ENCODE results near the gene BCL2L12.

Gene BCL2L12

DNA sequence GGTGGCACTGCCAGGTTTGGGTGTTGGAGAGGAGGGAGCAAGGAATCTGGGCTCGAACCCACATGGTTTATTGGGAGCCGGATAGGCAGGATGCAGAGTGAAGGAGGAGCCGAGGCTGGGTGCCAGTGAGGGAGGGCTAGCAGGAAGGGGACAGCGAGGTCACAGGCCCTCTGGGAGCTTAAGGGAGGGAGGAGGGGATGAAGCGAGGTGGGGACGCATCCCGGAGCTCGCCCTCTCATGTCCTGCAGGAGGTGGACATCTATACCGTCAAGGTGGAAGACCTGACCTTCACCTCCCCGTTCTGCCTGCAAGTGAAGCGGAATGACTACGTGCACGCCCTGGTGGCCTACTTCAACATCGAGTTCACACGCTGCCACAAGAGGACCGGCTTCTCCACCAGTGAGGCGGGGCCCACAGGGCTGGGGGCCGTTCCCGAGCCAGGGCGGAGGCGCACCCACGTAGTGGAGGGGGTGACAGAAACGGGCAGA lies 20.2 kb downstream of the BCL2L12 start:
- no peak for DNase-seq

DNA sequence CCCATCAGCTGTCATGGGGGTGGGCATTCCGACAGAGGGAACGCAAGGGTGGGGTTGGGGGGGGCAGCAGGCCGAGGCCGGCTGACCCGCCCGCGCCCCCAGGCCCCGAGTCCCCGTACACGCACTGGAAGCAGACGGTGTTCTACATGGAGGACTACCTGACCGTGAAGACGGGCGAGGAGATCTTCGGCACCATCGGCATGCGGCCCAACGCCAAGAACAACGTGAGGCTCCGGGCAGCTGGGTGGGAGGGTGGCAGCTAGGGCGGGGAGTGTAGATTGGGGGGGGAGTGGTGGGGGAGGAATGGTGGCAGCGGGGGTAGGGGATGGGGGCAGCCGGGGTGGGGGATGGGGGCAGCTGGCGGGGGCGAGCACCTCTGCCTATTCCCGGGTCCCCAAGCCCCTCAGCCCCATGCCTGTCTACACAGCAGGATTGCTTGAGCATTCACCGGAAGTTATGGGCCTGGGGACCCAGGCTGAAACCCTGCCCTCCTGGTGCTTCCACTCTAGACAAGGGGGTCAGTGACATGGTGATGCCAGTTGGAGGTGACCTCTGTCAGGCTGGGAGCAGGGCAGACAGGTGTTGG lies 20.9 kb downstream of the BCL2L12 start:
- no peak for DNase-seq

DNA sequence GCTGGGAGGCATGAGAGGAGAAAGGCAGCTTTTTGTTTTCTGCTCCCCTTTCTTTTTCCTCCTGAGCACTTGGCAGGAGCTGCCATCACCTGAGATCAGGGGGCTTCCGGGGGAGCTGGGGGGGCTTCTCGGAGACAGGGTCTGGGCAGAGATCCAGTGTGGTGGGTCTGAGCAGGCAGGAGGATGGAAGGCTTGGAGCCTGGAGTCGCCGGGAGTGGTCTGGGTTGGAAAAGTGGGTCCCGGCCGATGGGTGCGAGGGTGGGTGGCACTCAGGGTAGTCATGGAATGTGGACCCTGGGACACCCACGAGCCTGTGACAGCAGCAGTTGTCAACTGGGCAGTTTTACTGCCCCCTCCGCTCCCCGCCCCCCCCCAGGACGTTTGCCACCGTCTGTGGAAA lies 21.4 kb downstream of the BCL2L12 start:
- no peak for DNase-seq

DNA sequence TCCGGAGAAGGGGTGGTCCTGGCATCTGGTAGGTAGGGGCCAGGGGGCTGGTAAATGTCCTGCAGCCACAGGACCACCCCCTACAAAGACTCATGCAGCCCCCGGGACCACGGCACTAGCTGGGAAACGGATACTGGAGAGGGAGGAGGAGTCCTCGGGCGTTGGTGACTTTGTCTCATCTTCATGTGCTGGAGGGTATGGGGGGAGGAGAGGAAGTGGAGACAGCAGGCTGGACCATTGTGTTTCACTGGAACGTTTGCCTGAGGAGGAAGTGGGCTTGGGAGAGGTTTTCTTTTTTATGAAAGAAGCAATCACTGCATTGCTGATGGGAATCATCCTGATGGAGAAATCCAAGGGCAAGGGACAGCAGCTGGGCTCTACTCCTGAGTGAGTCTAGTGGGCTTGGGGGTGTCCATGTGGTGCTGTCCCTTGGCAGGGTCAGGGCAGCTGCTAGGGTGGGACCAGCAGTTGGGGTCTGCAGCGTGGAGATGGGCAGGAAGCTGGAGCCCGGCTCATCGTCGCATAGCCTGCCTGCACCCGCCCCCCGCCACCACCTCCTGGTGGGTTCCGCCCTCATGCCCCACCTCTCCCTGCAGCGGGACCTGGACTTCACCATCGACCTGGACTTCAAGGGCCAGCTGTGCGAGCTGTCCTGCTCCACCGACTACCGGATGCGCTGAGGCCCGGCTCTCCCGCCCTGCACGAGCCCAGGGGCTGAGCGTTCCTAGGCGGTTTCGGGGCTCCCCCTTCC lies 22.0 kb downstream of the BCL2L12 start:
- DNase-seq = peak; percentile 51

DNA sequence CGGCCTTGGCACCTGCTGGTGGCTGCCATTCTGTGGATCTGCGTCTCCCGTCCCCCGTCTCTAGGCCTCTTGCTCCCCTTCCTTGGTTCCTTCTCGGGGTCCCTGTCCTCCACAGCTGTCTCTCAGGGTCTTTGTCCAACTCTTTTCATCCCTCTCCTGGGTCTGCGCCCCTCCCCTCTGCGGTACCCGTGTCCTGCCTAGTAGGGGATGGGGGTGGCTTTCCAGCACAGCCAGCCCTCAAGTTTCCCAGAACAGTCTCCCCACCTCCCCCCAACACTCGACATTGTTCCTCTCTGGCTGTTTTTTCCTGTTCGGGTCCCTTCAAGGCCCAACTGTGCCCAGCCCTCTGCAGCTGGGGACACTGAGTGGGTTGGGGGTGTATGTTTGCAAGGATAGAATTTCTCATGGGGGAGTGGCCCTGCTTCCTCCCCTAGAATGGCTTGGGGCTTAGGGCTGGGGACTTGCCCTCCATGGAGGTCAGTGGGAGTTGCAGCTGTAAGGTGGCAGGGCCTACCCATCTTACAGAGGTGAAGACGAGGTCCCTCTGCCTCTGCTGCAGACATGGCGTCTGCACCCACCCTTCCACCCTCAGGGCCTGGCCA lies 22.9 kb downstream of the BCL2L12 start:
- no peak for DNase-seq

DNA sequence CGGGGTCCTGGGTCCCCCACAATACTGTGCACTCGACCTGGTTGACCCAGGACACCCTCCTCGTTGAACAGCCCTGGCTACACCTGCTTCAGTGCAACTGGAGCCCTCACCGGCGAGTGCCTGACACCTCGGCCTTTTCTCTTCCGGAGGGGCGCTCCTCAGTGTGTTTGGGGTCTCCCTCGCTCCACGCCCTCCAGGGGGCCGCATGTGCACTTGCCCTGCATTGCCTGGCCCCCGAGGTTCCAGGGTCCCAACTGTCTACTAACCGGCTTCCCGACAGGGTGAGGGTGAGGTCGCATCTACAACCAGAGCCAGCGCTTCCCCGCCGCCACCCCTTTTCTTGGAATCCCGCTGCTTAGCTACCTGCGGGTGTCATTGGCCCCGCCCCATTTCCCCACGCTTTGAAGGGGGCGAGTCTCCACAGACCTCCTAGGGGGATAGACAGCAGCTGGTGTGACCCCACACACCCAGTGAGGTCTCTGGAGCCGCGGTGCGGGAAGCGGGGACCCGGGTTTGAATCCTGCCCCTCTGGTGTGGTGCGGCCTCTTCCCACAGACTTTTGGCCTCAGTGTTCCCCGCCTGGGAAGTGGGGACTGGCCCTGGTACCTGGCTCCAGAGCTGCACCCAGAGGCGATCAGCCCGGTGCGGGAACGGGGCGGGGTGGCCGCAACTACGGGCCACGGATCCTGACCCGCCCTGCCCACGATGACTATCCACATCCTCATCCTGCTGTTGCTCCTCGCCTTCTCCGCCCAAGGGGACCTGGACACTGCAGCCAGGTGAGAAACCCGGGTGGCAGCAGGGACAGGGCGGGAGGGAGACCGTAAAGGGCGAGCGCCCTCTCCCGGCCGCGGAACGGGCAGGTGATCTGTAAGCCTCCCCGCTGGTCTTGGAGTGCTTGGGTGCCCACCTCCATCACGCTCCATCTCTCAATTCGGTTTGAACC lies 23.7 kb downstream of the BCL2L12 start, which contains the start of gene ADM5:
ADM5 (plus strand) TSS at position 462 of the 946 bp plus-strand sequence; CDS start at position 706, 244 bp downstream.
- no peak for DNase-seq

DNA sequence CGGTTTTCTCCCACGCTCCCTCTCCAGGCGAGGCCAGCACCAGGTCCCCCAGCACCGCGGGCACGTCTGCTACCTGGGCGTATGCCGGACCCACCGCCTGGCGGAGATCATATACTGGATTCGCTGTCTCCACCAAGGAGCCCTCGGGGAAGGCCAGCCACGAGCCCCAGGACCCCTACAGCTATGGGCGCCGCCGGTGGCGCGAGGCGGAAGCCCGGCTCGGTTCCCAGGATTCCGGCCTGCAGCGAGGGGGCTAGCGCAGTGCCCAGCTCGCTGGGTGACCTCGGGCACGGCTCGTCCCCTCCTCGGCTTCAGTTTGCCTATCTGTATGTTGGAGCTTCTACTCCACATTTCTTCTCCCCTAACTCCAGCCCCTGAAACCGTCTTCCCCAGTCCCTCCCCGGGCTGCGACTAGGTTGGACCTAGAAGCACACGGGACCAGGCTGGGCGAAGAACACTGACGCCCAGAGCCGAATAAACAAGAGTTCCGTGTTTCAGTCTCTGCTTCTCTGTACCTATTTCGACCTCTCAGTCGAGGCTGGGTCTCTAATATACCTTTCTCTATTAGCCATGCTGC lies 24.4 kb downstream of the BCL2L12 start:
- DNase-seq = no peak

DNA sequence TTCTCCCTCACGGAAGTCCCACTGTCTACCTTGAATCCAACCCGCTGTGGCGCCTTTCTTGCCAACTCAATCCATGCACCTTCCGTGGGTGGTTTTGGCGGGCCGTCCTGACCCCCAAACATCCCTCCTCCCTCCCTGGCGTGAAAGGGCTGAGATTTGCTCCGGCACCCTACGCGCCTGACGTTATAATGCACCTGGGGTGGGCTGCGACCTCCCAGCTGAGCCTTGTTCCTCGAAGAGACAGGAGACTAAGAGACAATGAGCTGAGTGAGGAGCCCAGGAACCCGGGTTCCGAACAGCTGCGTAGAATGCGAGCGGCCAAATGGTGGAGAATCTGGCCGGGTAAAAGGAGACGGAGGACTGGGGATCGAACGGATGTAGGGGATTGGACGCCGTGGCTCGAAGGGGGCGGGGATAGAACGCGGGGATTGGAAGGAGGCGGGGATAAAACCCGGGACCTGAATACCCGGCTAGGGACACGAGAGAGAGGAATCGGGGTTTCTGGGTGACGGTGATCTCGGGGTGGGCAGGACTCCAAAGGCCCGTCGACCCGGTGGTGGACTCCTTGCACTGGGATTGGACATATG lies 25.0 kb downstream of the BCL2L12 start, which contains the start of gene CPT1C:
CPT1C (plus strand) TSS at position 461 of the 587 bp plus-strand sequence. CDS start 1,137 bp downstream, outside the sequence.
- DNase-seq = peak; percentile 26

DNA sequence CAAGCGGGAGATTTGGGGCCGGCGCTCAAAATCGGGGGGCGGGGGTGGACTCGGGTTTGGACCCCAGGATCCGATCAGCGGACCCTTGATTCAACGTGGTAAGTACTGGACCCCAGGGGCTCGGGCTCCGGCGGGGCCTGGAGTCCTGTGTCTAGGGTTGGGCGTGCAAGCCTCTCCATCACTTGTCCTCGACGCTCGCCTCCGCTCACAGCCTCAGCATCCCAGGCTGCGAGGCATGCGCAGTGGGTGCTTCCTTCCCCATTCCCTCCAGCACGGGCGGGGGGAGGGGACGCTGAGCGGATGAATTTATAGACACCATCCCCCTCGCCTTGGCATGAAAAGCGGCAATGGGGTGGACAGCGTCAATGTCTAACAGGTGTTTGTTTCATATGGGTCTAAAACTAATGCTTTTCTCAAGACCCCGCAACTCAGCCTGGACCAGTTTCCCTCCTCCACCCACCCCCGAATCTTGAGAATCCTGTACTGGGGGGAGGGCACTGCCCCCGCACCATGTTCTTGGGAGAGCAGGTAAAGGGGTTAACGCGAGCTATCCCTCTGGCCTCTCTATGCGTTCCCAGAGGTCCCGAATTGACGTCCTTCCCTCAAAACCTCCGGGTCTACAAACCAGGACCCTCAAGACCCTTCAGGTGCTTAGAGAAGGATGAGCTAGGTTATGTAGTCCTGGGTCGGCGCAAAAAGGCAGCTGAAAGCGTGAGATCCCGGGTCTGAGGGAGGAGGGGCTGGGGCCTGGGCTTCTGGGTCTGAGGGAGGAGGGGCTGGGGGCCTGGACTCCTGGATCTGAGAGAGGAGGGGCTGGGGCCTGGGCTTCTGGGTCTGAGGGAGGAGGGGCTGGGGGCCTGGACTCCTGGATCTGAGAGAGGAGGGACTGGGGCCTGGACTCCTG lies 25.8 kb downstream of the BCL2L12 start:
- DNase-seq = peak; percentile 12

DNA sequence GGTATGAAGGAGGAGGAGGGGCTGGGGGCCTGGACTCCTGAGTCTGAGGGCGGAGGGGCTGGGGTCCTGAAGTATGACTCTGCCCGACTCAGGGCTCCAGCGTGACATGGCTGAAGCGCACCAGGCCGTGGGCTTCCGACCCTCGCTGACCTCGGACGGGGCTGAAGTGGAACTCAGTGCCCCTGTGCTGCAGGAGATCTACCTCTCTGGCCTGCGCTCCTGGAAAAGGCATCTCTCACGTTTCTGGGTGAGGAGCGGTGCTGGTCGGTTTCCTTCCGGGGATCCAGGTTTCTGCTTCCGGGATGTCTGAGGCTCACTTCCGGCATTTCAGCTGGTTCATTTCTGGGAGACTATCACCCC lies 26.4 kb downstream of the BCL2L12 start:
- no peak for DNase-seq

DNA sequence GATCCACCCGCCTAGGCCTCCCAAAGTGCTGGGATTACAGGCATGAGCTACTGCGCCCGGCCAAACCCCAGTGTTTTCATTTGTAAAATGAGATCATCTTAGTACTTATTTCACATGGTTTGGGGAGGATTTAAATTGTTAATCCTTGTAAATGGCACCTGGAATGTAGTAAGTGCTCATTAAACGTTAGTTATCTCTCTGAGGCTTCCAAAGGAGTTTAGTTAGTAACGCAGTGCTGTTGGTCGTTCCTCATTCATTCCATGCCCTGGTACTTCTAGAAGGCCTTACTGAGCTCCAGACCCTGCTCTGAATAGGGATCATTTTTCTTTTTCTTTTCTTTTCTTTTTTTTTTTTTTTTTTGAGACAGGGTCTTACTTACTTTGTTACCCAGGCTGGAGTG lies 30.4 kb downstream of the BCL2L12 start:
- DNase-seq = no peak

DNA sequence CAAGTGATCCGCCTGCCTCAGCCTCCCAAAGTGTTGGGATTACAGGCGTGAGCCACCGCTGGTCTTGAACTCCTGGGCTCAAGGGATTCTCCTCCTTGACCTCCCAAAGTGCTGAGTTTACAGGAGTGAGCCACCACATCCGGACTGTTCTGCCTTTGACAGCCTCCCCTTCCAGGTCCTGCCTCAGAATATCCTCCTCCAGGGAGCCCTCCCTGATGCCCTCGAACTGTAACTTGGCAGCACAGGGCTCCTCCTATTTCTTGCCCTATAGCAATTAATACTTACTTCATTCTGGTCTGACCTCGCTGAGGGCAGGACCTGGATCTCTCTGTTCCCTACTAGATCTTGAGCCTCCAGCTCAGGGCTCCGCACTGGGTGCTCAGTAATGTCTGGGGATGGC lies 31.1 kb downstream of the BCL2L12 start:
- DNase-seq = no peak

DNA sequence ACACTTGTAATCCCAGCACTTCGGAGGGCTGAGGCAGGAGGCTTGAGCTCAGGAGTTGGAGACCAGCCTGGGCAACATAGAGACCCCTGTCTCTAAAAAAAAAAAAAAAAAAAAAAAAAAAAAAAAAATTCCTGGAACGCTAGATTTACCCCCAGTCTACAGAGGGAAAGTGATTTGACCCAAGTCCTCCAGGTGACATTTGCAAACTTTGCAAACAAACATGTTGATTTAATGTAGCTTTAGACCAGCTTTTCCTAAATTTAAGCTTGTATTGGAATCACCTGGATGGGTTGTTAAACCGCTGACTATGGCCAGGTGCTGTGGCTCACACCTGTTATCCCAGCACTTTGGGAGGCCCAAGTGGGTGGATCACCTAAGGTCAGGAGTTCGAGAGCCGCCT lies 33.6 kb downstream of the BCL2L12 start:
- DNase-seq = no peak

DNA sequence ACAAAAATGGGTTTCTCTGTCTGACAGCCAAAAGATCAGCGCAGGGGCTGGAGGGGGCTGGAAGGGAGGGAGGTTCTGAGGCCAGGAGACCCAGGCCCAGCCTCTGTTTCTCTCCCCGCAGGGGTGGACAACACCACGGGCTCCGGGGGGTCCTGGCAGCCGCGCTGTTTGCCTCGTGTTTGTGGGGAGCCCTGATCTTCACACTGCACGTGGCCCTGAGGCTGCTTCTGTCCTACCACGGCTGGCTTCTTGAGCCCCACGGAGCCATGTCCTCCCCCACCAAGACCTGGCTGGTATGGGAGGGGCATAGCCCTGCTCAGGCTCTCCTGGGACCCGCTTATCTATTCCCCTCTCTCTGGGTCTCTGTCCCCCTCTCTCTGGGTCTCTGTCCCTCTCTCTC lies 34.8 kb downstream of the BCL2L12 start:
- DNase-seq = no peak

DNA sequence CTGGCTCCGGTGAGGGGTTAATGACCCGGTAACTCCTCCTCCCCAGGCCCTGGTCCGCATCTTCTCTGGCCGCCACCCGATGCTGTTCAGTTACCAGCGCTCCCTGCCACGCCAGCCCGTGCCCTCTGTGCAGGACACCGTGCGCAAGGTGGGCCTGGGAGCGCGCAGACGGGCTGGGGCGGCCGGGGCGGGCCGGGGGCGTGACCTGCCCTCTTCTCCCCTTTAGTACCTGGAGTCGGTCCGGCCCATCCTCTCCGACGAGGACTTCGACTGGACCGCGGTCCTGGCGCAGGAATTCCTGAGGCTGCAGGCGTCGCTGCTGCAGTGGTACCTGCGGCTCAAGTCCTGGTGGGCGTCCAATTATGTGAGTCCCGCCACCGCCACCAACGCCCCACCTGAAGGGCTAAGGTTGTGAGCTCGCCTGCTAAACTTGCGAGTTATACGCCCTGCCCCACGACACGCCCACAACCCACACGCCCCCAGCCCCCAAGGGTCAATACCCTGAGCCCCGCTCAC lies 35.6 kb downstream of the BCL2L12 start:
- DNase-seq = no peak

DNA sequence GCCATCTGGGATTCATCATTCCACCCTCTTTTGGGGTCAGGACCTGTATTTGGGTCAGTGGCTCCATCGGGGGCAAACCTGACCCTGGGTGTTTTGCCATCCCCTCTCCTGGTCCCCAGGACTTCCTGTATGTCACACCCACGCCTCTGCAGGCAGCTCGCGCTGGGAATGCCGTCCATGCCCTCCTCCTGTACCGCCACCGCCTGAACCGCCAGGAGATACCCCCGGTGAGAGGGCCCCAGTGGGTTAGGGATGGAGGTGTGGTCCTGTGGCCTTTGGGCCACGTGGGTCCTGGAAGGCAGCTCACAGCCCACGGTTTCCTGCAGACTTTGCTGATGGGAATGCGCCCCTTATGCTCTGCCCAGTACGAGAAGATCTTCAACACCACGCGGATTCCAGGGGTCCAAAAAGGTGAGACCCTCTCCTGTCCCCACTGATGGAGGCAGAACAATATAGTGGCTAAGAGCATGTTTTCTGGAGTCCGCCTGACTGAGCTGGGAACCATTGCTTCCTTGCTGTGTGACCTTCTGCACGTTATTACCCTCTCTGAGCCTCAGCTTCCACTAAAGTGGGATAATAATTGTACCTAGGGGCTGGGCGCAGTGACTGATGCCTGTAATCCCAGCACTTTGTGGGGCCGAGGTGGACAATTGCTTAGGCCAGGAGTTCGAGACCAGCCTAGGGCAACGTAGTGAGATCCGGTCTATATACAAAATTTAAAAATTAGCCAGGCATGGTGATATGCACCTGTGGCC lies 39.3 kb downstream of the BCL2L12 start:
- DNase-seq = no peak

DNA sequence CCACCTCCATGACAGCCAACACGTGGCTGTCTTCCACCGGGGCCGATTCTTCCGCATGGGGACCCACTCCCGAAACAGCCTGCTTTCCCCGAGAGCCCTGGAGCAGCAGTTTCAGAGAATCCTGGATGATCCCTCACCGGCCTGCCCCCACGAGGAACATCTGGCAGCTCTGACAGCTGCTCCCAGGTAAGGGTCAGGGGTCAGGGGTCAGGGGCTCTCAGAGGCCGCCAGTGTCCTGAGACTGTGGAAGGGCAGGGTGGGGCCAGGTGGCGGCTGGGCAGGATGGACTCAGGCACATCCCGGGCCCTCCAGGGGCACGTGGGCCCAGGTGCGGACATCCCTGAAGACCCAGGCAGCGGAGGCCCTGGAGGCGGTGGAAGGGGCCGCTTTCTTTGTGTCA lies 40.2 kb downstream of the BCL2L12 start:
- DNase-seq = no peak

DNA sequence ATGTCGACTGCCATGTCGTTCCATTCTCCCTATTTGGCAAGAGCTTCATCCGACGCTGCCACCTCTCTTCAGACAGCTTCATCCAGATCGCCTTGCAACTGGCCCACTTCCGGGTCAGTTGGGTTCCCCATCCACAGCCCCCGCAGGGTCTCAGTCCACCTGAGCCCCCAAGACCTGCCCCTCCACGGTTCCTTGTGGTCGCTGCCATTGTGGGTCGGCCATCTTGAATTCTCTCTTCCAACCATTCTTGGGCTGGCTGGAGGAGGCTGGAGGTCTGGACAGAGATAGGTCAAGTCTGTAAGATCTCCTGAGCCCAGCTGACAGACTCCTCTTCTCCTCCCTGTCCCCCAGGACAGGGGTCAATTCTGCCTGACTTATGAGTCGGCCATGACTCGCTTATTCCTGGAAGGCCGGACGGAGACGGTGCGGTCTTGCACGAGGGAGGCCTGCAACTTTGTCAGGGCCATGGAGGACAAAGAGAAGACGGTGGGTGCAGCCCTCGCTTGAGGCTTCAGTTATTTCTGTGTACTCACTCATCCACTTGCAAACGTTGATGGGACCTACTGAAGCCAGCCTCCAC lies 44.7 kb downstream of the BCL2L12 start:
- no peak for DNase-seq

DNA sequence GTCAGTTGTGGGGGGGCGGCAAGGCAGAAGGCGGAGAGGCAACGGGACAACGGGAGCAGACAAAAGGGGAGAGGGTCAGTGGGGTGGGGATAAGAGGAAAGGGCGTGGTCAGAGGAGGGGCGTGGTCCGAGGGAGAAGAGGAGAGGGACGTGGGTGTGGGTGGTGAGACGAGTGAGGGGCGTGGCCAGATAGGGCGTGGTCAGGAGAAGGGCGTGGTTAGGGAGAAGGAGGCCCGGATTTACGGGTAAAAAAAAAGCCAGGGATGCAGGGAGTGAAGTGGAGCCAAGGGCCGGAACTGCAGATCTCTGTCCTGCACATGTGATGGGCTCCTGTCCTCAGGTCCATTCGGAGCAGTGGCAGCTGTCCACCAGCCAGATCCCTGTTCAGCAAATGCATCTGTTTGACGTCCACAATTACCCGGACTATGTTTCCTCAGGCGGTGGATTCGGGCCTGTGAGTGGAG lies 46.7 kb downstream of the BCL2L12 start:
- DNase-seq = peak; percentile 11
